Calu3 (cell line): Measurements from ENCODE around the gene CEP55. TPM values are rescaled to one million over a fixed set of nuclear protein-coding genes. Genes with fewer than 3 reads are reported as not detected.

Experiments
- BruUV-seq: library from RNA; stranded (reverse); fragments of 400-500 nt; replicated peaks from 2 replicates; lab custom pipeline; 2021; lab: Mats Ljungman, UMichigan
- CTCF ChIA-PET: fragments of 300-600 bp; sonication (Branson Sonifier 250); formaldehyde crosslinking; loops from one replicate; lab custom pipeline; 2022; ENCODE audit warnings: antibody characterized with exemption; lab: Charles Lee
- DNase-seq: peaks from one replicate; pipeline ENCODE4 v3.0.0; 2022
- H3K27ac Mint-ChIP-seq: one replicate; pipeline ENCODE4 v1.8.0; 2022; ENCODE audit warnings: mixed read lengths; ENCODE audit not compliant: unreplicated experiment
- H3K27me3 Mint-ChIP-seq: one replicate; pipeline ENCODE4 v1.8.0; 2022; ENCODE audit warnings: mixed read lengths; ENCODE audit not compliant: unreplicated experiment
- H3K36me3 Mint-ChIP-seq: one replicate; pipeline ENCODE4 v1.8.0; 2022; ENCODE audit warnings: mild to moderate bottlenecking, moderate library complexity, mixed read lengths; ENCODE audit not compliant: insufficient read depth, unreplicated experiment
- H3K4me1 Mint-ChIP-seq: one replicate; pipeline ENCODE4 v1.8.0; 2022; ENCODE audit warnings: mild to moderate bottlenecking, low read depth, mixed read lengths; ENCODE audit not compliant: unreplicated experiment
- H3K4me3 Mint-ChIP-seq: one replicate; pipeline ENCODE4 v1.8.0; 2022; ENCODE audit warnings: mild to moderate bottlenecking, low read depth, moderate library complexity, mixed read lengths; ENCODE audit not compliant: unreplicated experiment
- H3K9me3 Mint-ChIP-seq: one replicate; pipeline ENCODE4 v1.8.0; 2022; ENCODE audit warnings: low read depth, mixed read lengths; ENCODE audit not compliant: unreplicated experiment
- CTCF ChIP-seq: fragments of 200-600 bp; IDR thresholded peaks from one replicate; pipeline ENCODE4 v1.8.0; 2022; ENCODE audit warnings: antibody characterized with exemption; ENCODE audit not compliant: unreplicated experiment
- intact Hi-C: fragments of 100-400 bp; cut with micrococcal nuclease; formaldehyde crosslinking; loops from one replicate; pipeline ENCODE4 v1.10.0; 2022; ENCODE audit not compliant: unreplicated experiment
- total RNA-seq: library from RNA; stranded (reverse); gene quantifications from 2 replicates; pipeline ENCODE4 v1.2.3, GENCODE V29; 2022

CEP55 gene
- total RNA-seq, 1 experiment from 2014 or later: 52.2 TPM

GRCh38 chr10:93554316-93554663, 57.9 kb downstream of the CEP55 start:
- Mint-ChIP-seq H3K9me3 (peaks cover under 1% of the 10 kb centered on the region), H3K4me1 (peaks cover 20% of the 10 kb centered on the region), H3K36me3 (no peaks in the 10 kb centered on the region), H3K27ac (no peak overlapping the region), H3K27me3 (no peaks in the 10 kb centered on the region), H3K4me3 (no peak overlapping the region)
- BruUV-seq: no TSS peak
- DNase-seq: no peak
- no peak for TF ChIP-seq CTCF
- CTCF ChIA-PET: interaction anchor here (0.6 to 1.3 kb wide), 9 partner anchors 12 to 262 kb away, joined by 3 to 69 read pairs (median 4); partner anchors contain the start of gene FFAR4
- intact Hi-C loops: no loop called here

GRCh38 chr10:93554760-93555432, 58.5 kb downstream of the CEP55 start:
- BruUV-seq: no TSS peak
- CTCF ChIA-PET: interaction anchor here (0.6 to 1.3 kb wide), 9 partner anchors 11 to 261 kb away, joined by 3 to 69 read pairs (median 4); partner anchors contain the start of gene FFAR4
- H3K4me3 Mint-ChIP-seq: no peak overlapping the region
- H3K4me1 Mint-ChIP-seq: peaks cover 20% of the 10 kb centered on the region
- peak; percentile 81 for DNase-seq
- intact Hi-C loops: loop anchor here (1.0 kb wide), 1 partner anchor 125 kb away; no protein-coding TSS in a partner anchor
- no peaks in the 10 kb centered on the region for H3K27me3 Mint-ChIP-seq
- peaks cover 6% of the 10 kb centered on the region for H3K9me3 Mint-ChIP-seq
- H3K36me3 Mint-ChIP-seq: no peaks in the 10 kb centered on the region
- H3K27ac Mint-ChIP-seq: no peak overlapping the region
- TF ChIP-seq CTCF: peak; percentile 53

DNA sequence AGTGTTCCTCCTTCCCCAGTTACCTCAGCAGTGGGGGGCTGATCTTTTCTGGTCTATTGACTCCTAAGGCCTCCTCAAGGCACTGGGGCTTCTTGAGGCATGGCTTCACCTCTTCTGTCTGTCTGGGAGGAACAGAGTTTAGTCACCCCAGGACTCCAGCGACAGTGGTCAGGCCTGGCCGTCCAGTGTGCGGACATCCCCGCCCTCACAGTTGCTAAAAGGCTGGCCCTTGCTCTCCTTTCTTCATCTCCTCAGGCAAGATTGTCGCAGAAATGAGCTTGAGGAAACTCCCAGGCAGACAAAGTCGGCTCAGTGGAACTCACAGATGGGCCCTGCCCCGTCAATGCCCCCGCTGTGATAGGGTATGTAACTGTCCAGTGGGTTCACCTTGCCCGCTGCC, 63.1 kb downstream of the CEP55 start:
- CTCF ChIA-PET: no interaction called here
- Mint-ChIP-seq H3K4me3 (no peak overlapping the region), H3K4me1 (peaks cover 9% of the 10 kb centered on the region), H3K36me3 (no peaks in the 10 kb centered on the region), H3K27ac (no peak overlapping the region), H3K27me3 (no peaks in the 10 kb centered on the region), H3K9me3 (peaks cover 6% of the 10 kb centered on the region)
- TF ChIP-seq CTCF: no peak
- intact Hi-C loops: no loop called here
- DNase-seq: no peak
- no TSS peak for BruUV-seq

GRCh38 chr10:93560541-93560940, 64.1 kb downstream of the CEP55 start:
- no peaks in the 10 kb centered on the region for H3K27me3 Mint-ChIP-seq
- peaks cover 6% of the 10 kb centered on the region for H3K9me3 Mint-ChIP-seq
- H3K4me1 Mint-ChIP-seq: no peaks in the 10 kb centered on the region
- no peaks in the 10 kb centered on the region for H3K36me3 Mint-ChIP-seq
- no peak overlapping the region for H3K4me3 Mint-ChIP-seq
- CTCF ChIA-PET: no interaction called here
- intact Hi-C loops: no loop called here
- no peak overlapping the region for H3K27ac Mint-ChIP-seq
- no peak for TF ChIP-seq CTCF
- BruUV-seq: no TSS peak
- DNase-seq: no peak
